Cardiac muscle cell (in vitro differentiated cells and primary cell): ENCODE data around the gene FAM193A. TPM values are rescaled to one million over a fixed set of nuclear protein-coding genes. Genes with fewer than 3 reads are reported as not detected.

Experiments
- DNase-seq, 2 donors: peaks; one replicate each; pipeline versions ENCODE4 v3.0.0 to v3.0.0-alpha.2; 2010 to 2017; ENCODE audit warnings: low read depth in 1 of 2, low spot score in 1 of 2
- H3K27ac ChIP-seq: fragments of 200-600 bp; sonication (generic); 2 replicates; pipeline ENCODE4 v1.5.1; 2016
- H3K27me3 ChIP-seq: fragments of 200-600 bp; sonication (generic); 2 replicates; pipeline ENCODE4 v1.6.0; 2016; ENCODE audit warnings: control low read depth
- H3K36me3 ChIP-seq: fragments of 200-600 bp; sonication (generic); 2 replicates; pipeline ENCODE4 v1.5.1; 2016; ENCODE audit warnings: control low read depth
- H3K4me1 ChIP-seq: fragments of 200-600 bp; sonication (generic); 2 replicates; pipeline ENCODE4 v1.8.1; 2017; ENCODE audit warnings: low read depth, mild to moderate bottlenecking, mixed run types
- H3K4me3 ChIP-seq: fragments of 200-600 bp; sonication (generic); 2 replicates; pipeline ENCODE4 v1.5.1; 2016; ENCODE audit warnings: mild to moderate bottlenecking
- H3K9me3 ChIP-seq: fragments of 200-600 bp; sonication (generic); 2 replicates; pipeline ENCODE4 v1.5.1; 2017; ENCODE audit warnings: low read depth, mild to moderate bottlenecking, control low read depth
- CTCF ChIP-seq: IDR thresholded peaks from 2 replicates; pipeline ENCODE4 v1.5.1; 2012; ENCODE audit warnings: low read depth, mild to moderate bottlenecking, low read length
- polyA plus RNA-seq: library from polyadenylated mRNA; unstranded; fragments of >200 nt; fragmentation: Nextera tagmentation; extraction: Ambion mirVana; gene quantifications from 2 replicates; pipeline ENCODE4 v1.2.1, GENCODE V29; 2016
- total RNA-seq: library from RNA; depleted of rRNA; stranded (reverse); fragments of >200 nt; gene quantifications from 2 replicates; pipeline ENCODE4 v1.2.3, GENCODE V29; 2016

Gene FAM193A
- total and polyA plus RNA-seq, 2 experiments from 2014 or later, result 12.0 to 34.0 TPM

- no peaks in the 10 kb centered on the region for H3K27me3 ChIP-seq
- DNase-seq, result no peak
- no peak for TF ChIP-seq CTCF
- H3K4me1 ChIP-seq, result no peaks in the 10 kb centered on the region
- H3K4me3 ChIP-seq, result no peak overlapping the region
- H3K27ac ChIP-seq, result no peak overlapping the region
- H3K9me3 ChIP-seq, result no peaks in the 10 kb centered on the region
- peaks cover 28% of the 10 kb centered on the region for H3K36me3 ChIP-seq
Observed at GRCh38 chr4:2649604-2650114, 113.2 kb downstream of the FAM193A start.

- TF ChIP-seq CTCF, result no peak
- Histone ChIP-seq H3K27ac (no peak overlapping the region), H3K4me1 (no peaks in the 10 kb centered on the region), H3K4me3 (no peak overlapping the region), H3K36me3 (peaks cover 23% of the 10 kb centered on the region), H3K9me3 (no peaks in the 10 kb centered on the region), H3K27me3 (no peaks in the 10 kb centered on the region)
- no peak for DNase-seq
Observed at GRCh38 chr4:2650276-2650675, 113.8 kb downstream of the FAM193A start.

GRCh38 chr4:2651546-2651945 is 115.1 kb downstream of the FAM193A start:
- Histone ChIP-seq H3K27ac (no peak overlapping the region), H3K36me3 (peaks cover 23% of the 10 kb centered on the region), H3K4me3 (no peak overlapping the region), H3K27me3 (no peaks in the 10 kb centered on the region), H3K9me3 (no peaks in the 10 kb centered on the region), H3K4me1 (no peaks in the 10 kb centered on the region)
- no peak for TF ChIP-seq CTCF
- no peak for DNase-seq

GRCh38 chr4:2651998-2652397 is 115.6 kb downstream of the FAM193A start:
- no peak for DNase-seq
- H3K9me3 ChIP-seq, result no peaks in the 10 kb centered on the region
- peaks cover 23% of the 10 kb centered on the region for H3K36me3 ChIP-seq
- peak overlapping the region; percentile 24 for H3K27ac ChIP-seq
- TF ChIP-seq CTCF, result no peak
- no peak overlapping the region for H3K4me3 ChIP-seq
- no peaks in the 10 kb centered on the region for H3K4me1 ChIP-seq
- no peaks in the 10 kb centered on the region for H3K27me3 ChIP-seq

GRCh38 chr4:2652415-2653160 is 116.1 kb downstream of the FAM193A start:
- peaks cover 20% of the 10 kb centered on the region for H3K36me3 ChIP-seq
- no peak for TF ChIP-seq CTCF
- H3K4me3 ChIP-seq, result no peak overlapping the region
- H3K27ac ChIP-seq, result peak overlapping the region; percentile 24
- no peaks in the 10 kb centered on the region for H3K27me3 ChIP-seq
- H3K9me3 ChIP-seq, result no peaks in the 10 kb centered on the region
- DNase-seq, result no peak
- H3K4me1 ChIP-seq, result no peaks in the 10 kb centered on the region
